Measurements from ENCODE around the gene CALN1.

DNA sequence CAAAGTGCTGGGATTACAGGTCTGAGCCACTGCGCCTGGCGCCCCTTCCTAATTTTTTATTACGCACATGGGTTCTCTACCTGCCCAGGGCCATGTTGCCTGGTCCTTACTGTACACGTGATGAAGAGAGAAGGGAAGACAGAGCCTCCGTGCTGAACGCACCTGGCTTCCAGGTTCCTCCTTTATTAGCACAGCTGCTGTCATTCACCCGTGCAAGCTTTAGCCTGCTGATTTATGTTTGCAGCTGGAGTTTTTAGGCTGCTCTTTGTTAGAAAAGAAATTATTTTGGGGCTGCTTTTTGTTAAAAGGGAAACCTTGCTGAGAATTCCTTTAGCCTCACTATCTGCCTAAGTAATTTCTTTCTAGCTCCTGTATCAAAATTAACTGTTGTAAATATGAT, 417.0 kb downstream of the CALN1 start:
- TF ChIP-seq, protein P1, sequence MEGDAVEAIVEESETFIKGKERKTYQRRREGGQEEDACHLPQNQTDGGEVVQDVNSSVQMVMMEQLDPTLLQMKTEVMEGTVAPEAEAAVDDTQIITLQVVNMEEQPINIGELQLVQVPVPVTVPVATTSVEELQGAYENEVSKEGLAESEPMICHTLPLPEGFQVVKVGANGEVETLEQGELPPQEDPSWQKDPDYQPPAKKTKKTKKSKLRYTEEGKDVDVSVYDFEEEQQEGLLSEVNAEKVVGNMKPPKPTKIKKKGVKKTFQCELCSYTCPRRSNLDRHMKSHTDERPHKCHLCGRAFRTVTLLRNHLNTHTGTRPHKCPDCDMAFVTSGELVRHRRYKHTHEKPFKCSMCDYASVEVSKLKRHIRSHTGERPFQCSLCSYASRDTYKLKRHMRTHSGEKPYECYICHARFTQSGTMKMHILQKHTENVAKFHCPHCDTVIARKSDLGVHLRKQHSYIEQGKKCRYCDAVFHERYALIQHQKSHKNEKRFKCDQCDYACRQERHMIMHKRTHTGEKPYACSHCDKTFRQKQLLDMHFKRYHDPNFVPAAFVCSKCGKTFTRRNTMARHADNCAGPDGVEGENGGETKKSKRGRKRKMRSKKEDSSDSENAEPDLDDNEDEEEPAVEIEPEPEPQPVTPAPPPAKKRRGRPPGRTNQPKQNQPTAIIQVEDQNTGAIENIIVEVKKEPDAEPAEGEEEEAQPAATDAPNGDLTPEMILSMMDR (IDR thresholded peaks at IDR 0.05) = no peak
- TF ChIP-seq POLR2A (IDR thresholded peaks at IDR 0.05) = no peak

Data from prostate gland (tissue), 2 donors.